HepG2 (cell line): Measurements from ENCODE around the gene NUP35. TPM values are rescaled to one million over a fixed set of nuclear protein-coding genes. Genes with fewer than 3 reads are reported as not detected.
A peak's percentile ranks its signal among the peaks of the same experiment; 100 is the strongest.

ENCODE experiments used
- AHR ChIP-seq: IDR thresholded peaks from 2 replicates; pipeline ENCODE4 v1.6.1; 2018; ENCODE audit warnings: missing genetic modification reagents, missing compliant biosample characterization
- ATF7-NPFF ChIP-seq: sonication (generic); formaldehyde crosslinking; IDR thresholded peaks from 2 replicates; pipeline ENCODE4 v1.8.1; 2023; ENCODE audit warnings: mild to moderate bottlenecking, low read depth, missing genetic modification reagents, moderate library complexity
- CBX5 ChIP-seq: sonication (generic); formaldehyde crosslinking; IDR thresholded peaks from 2 replicates; pipeline ENCODE4 v1.4.0; 2020; ENCODE audit warnings: missing genetic modification reagents, borderline replicate concordance
- FIP1L1 ChIP-seq: fragments of 200-400 bp; formaldehyde crosslinking; IDR thresholded peaks from 2 replicates; pipeline ENCODE4 v1.6.1; 2018; ENCODE audit warnings: low read depth, mild to moderate bottlenecking, low read length, moderate library complexity, borderline replicate concordance; ENCODE audit not compliant: insufficient read depth
- KLF16 ChIP-seq, 2 experiments: sonication (generic) in 1 of 2; formaldehyde crosslinking in 1 of 2; IDR thresholded peaks; 2 replicates each; pipeline versions ENCODE4 v1.6.1 to v1.8.0; 2016 to 2023; ENCODE audit warnings: missing genetic modification reagents in 2 of 2, missing compliant biosample characterization in 1 of 2
- MATR3 ChIP-seq: sonication (generic); formaldehyde crosslinking; IDR thresholded peaks from 2 replicates; pipeline ENCODE4 v1.4.0; 2020; ENCODE audit warnings: missing genetic modification reagents
- MAZ ChIP-seq, 2 experiments: sonication (generic) in 1 of 2; formaldehyde crosslinking in 1 of 2; IDR thresholded peaks; 2 replicates each; pipeline versions ENCODE4 v1.5.0 to v1.6.1; 2012 to 2020; ENCODE audit warnings: low read depth in 2 of 2, mild to moderate bottlenecking in 2 of 2, borderline replicate concordance in 1 of 2, improper control_type of control experiment in 1 of 2, low read length in 1 of 2, missing genetic modification reagents in 1 of 2, moderate library complexity in 1 of 2
- NCOA1 ChIP-seq: sonication (generic); formaldehyde crosslinking; IDR thresholded peaks from 2 replicates; pipeline ENCODE4 v1.9.0; 2021; ENCODE audit warnings: missing genetic modification reagents
- NFKB2 ChIP-seq: sonication (generic); formaldehyde crosslinking; IDR thresholded peaks from 2 replicates; pipeline ENCODE4 v1.4.0; 2020; ENCODE audit warnings: missing genetic modification reagents, borderline replicate concordance
- NRL ChIP-seq: sonication (generic); formaldehyde crosslinking; IDR thresholded peaks from 2 replicates; pipeline ENCODE4 v1.5.0; 2020; ENCODE audit warnings: missing genetic modification reagents, mild to moderate bottlenecking, moderate library complexity, borderline replicate concordance
- PHF21A ChIP-seq: sonication (generic); formaldehyde crosslinking; IDR thresholded peaks from 2 replicates; pipeline ENCODE4 v1.5.0; 2020; ENCODE audit warnings: mild to moderate bottlenecking, missing genetic modification reagents
- SALL1 ChIP-seq: sonication (generic); formaldehyde crosslinking; IDR thresholded peaks from 2 replicates; pipeline ENCODE4 v1.8.0; 2022; ENCODE audit warnings: mild to moderate bottlenecking, missing genetic modification reagents
- U2AF1 ChIP-seq: fragments of 200-400 bp; formaldehyde crosslinking; optimal IDR thresholded peaks from 2 replicates; pipeline ENCODE3; 2017; ENCODE audit warnings: mild to moderate bottlenecking, low read depth, low read length
- ZBTB14 ChIP-seq: sonication (generic); formaldehyde crosslinking; IDR thresholded peaks from 2 replicates; pipeline ENCODE4 v1.4.0; 2020; ENCODE audit warnings: missing genetic modification reagents
- ZBTB37 ChIP-seq: sonication (generic); formaldehyde crosslinking; IDR thresholded peaks from 2 replicates; pipeline ENCODE4 v1.4.0; 2020; ENCODE audit warnings: mild to moderate bottlenecking, missing genetic modification reagents
- ZNF232 ChIP-seq: sonication (generic); formaldehyde crosslinking; IDR thresholded peaks from 2 replicates; pipeline ENCODE4 v1.4.0; 2020; ENCODE audit warnings: missing genetic modification reagents, borderline replicate concordance
- ZNF432 ChIP-seq: sonication (generic); formaldehyde crosslinking; IDR thresholded peaks from 2 replicates; pipeline ENCODE4 v1.5.0; 2020; ENCODE audit warnings: missing genetic modification reagents, mild to moderate bottlenecking, borderline replicate concordance
- ZNF564 ChIP-seq: sonication (generic); formaldehyde crosslinking; IDR thresholded peaks from 2 replicates; pipeline ENCODE4 v1.8.1; 2023; ENCODE audit warnings: mild to moderate bottlenecking, missing genetic modification reagents
- ZNF619 ChIP-seq: sonication (generic); formaldehyde crosslinking; IDR thresholded peaks from 2 replicates; pipeline ENCODE4 v1.4.0; 2020; ENCODE audit warnings: mild to moderate bottlenecking, missing genetic modification reagents
- ZNF772 ChIP-seq: sonication (generic); formaldehyde crosslinking; IDR thresholded peaks from 2 replicates; pipeline ENCODE4 v1.5.0; 2020; ENCODE audit warnings: mild to moderate bottlenecking, missing genetic modification reagents
- ZSCAN21 ChIP-seq: sonication (generic); formaldehyde crosslinking; IDR thresholded peaks from 2 replicates; pipeline ENCODE4 v1.8.0; 2022; ENCODE audit warnings: mild to moderate bottlenecking, missing genetic modification reagents, moderate library complexity, borderline replicate concordance
- polyA plus RNA-seq, 8 experiments: library from polyadenylated mRNA; depleted of rRNA in 3 of 8; stranded (reverse) in 7 of 8; unstranded in 1 of 8; fragments of >200 nt; fragmentation: Illumina TruSeq in 4 of 8; extraction: Trizol in 4 of 8; gene quantifications; 2 replicates each; pipeline versions ENCODE4 v1.2.1 to v1.2.3, GENCODE V29; 2011 to 2016; ENCODE audit warnings: low read depth in 4 of 8, missing spikeins in 1 of 8, mixed read lengths in 1 of 8; ENCODE audit not compliant: insufficient read depth in 1 of 8
- total RNA-seq, 5 experiments: library from RNA; depleted of rRNA; stranded (reverse); fragments of >200 nt; fragmentation: Illumina TruSeq; extraction: Trizol; gene quantifications; 2 replicates each; pipeline ENCODE4 v1.2.3, GENCODE V29; 2016; ENCODE audit warnings: low read depth in 1 of 5
- TF ChIP-seq, protein P1 (sequence below): sonication (generic); formaldehyde crosslinking; IDR thresholded peaks from 2 replicates; pipeline ENCODE4 v1.5.0; 2020; ENCODE audit warnings: missing genetic modification reagents, mild to moderate bottlenecking, borderline replicate concordance
- TF ChIP-seq, protein P2 (sequence below): sonication (generic); formaldehyde crosslinking; IDR thresholded peaks from 2 replicates; pipeline ENCODE4 v1.9.0; 2021; ENCODE audit warnings: missing genetic modification reagents, borderline replicate concordance

The NUP35 gene
- total and polyA plus RNA-seq, 2 of the 13 experiments (the other 11 are each of a cell fraction or from before 2014, with no cell fraction given), result 16.9 to 53.6 TPM

DNA sequence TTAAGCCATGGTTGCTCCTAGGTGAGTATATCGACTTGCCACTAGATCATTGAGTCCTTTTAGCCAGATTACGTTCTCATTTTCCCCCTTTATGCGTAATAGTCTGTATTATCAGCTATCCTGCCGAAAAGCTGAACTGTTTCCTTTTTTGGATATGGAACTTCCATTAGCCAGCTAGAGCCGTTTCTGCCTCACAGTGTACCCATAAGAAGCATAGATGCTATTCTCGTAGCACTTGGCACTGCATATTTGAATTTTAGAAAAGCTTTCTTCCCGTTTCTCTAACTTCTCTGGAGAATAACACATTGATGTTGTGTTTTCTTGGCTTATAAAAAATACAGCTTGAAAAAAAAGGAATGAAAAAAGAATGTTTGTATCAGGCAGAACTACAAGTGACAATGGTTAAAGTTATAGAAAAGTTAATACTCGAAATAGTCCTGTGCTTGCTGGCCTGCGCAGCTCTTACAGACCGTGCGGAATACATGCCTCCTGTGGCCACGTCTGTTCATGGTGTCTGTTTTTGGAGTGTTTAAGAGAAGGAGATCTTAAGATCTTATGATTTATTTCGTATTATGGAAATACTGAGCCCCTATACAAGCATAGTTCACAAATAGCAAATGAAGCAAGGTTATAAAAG, 45.0 kb upstream of the NUP35 start (continued):
- TF ChIP-seq, protein P1, sequence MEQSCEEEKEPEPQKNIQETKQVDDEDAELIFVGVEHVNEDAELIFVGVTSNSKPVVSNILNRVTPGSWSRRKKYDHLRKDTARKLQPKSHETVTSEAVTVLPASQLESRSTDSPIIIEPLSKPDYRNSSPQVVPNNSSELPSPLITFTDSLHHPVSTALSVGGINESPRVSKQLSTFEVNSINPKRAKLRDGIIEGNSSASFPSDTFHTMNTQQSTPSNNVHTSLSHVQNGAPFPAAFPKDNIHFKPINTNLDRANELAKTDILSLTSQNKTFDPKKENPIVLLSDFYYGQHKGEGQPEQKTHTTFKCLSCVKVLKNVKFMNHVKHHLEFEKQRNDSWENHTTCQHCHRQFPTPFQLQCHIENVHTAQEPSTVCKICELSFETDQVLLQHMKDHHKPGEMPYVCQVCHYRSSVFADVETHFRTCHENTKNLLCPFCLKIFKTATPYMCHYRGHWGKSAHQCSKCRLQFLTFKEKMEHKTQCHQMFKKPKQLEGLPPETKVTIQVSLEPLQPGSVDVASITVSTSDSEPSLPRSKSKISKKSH (CRISPR knock-in tag), result no peak
- TF ChIP-seq ZNF564 (CRISPR knock-in tag) (0 out of 2 replicates have a peak, but pooled peaks have one; percentile 24), ZNF772 (CRISPR knock-in tag) (peak; percentile 8; the same call in 1 of the 2 replicates), ZNF432 (CRISPR knock-in tag) (no peak), ZBTB37 (CRISPR knock-in tag) (no peak), AHR (CRISPR knock-in tag) (no peak), NCOA1 (CRISPR knock-in tag) (no peak), ATF7-NPFF (CRISPR knock-in tag) (no peak), CBX5 (CRISPR knock-in tag) (no peak), ZSCAN21 (CRISPR knock-in tag) (0 out of 2 replicates have a peak, but pooled peaks have one; percentile 7), NRL (CRISPR knock-in tag) (no peak), ZBTB14 (CRISPR knock-in tag) (no peak), U2AF1 (no peak), PHF21A (CRISPR knock-in tag) (no peak), ZNF232 (CRISPR knock-in tag) (0 out of 2 replicates have a peak, but pooled peaks have one; percentile 2), MATR3 (CRISPR knock-in tag) (no peak), ZNF619 (CRISPR knock-in tag) (no peak), MAZ (IDR thresholded peaks at IDR 0.05; ENCODE audit: borderline replicate concordance, low read depth, low read length) (no peak), MAZ (CRISPR knock-in tag; IDR thresholded peaks at IDR 0.05; ENCODE audit: low read depth) (0 out of 2 replicates have a peak, but pooled peaks have one; percentile 0), NFKB2 (no peak), FIP1L1 (no peak), KLF16 (CRISPR knock-in tag; IDR thresholded peaks at IDR 0.05) (no peak), SALL1 (CRISPR knock-in tag) (no peak)
- TF ChIP-seq, protein P2, sequence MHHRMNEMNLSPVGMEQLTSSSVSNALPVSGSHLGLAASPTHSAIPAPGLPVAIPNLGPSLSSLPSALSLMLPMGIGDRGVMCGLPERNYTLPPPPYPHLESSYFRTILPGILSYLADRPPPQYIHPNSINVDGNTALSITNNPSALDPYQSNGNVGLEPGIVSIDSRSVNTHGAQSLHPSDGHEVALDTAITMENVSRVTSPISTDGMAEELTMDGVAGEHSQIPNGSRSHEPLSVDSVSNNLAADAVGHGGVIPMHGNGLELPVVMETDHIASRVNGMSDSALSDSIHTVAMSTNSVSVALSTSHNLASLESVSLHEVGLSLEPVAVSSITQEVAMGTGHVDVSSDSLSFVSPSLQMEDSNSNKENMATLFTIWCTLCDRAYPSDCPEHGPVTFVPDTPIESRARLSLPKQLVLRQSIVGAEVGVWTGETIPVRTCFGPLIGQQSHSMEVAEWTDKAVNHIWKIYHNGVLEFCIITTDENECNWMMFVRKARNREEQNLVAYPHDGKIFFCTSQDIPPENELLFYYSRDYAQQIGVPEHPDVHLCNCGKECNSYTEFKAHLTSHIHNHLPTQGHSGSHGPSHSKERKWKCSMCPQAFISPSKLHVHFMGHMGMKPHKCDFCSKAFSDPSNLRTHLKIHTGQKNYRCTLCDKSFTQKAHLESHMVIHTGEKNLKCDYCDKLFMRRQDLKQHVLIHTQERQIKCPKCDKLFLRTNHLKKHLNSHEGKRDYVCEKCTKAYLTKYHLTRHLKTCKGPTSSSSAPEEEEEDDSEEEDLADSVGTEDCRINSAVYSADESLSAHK (CRISPR knock-in tag), result no peak
